LNCaP clone FGC (cell line): ENCODE data around the gene GABRB1.
"Not testable (repeated sequence)": the region's sequence is repeated elsewhere in the genome, so short reads cannot be mapped to it uniquely, and the experiment has no call there.

Experiments
- DNase-seq: peaks from one replicate; pipeline ENCODE4 v3.0.0-alpha.2; 2011; ENCODE audit warnings: low read depth
- H3K4me3 ChIP-seq: 2 replicates; pipeline ENCODE4 v1.5.1; 2011; ENCODE audit warnings: mild to moderate bottlenecking, low read depth, low read length, control low read depth
- CTCF ChIP-seq: IDR thresholded peaks from 2 replicates; pipeline ENCODE4 v1.5.1; 2012; ENCODE audit warnings: mild to moderate bottlenecking; ENCODE audit not compliant: control insufficient read depth, insufficient read depth; ENCODE audit errors: extremely low read depth

The GABRB1 gene

GRCh38 chr4:47278631-47279030 is 247.3 kb downstream of the GABRB1 start:
- DNase-seq = no peak
- H3K4me3 ChIP-seq = no peak overlapping the region
- no peak for TF ChIP-seq CTCF

- no peak for DNase-seq
- H3K4me3 ChIP-seq = no peak overlapping the region
- TF ChIP-seq CTCF = no peak
Measured at GRCh38 chr4:47287735-47288134, 256.4 kb downstream of the GABRB1 start.

- no peak for TF ChIP-seq CTCF
- no peak overlapping the region for H3K4me3 ChIP-seq
- DNase-seq = no peak
Measured at GRCh38 chr4:47289805-47290204, 258.4 kb downstream of the GABRB1 start.

GRCh38 chr4:47290873-47291272 is 259.5 kb downstream of the GABRB1 start:
- H3K4me3 ChIP-seq, DNase-seq: not testable (repeated sequence)

- no peak for TF ChIP-seq CTCF
Measured at GRCh38 chr4:47309165-47309564, 277.8 kb downstream of the GABRB1 start.

GRCh38 chr4:47312170-47312569 is 280.8 kb downstream of the GABRB1 start:
- TF ChIP-seq CTCF = no peak
- DNase-seq = no peak
- no peak overlapping the region for H3K4me3 ChIP-seq

More at GRCh38 chr4:47309165-47309564, 277.8 kb downstream of the GABRB1 start:
- H3K4me3 ChIP-seq = no peak overlapping the region
- DNase-seq = no peak

GRCh38 chr4:47313384-47313783 is 282.0 kb downstream of the GABRB1 start:
- TF ChIP-seq CTCF = no peak
- H3K4me3 ChIP-seq = no peak overlapping the region
- DNase-seq = no peak
